ENCODE data around the gene PRKAA1. TPM values are rescaled to one million over a fixed set of nuclear protein-coding genes. Genes with fewer than 3 reads are reported as not detected.
"Not testable (repeated sequence)": the region's sequence is repeated elsewhere in the genome, so short reads cannot be mapped to it uniquely, and the experiment has no call there.

The PRKAA1 gene
- total RNA-seq, 2 donors from 2014 or later: 43.0 to 52.5 TPM

DNA sequence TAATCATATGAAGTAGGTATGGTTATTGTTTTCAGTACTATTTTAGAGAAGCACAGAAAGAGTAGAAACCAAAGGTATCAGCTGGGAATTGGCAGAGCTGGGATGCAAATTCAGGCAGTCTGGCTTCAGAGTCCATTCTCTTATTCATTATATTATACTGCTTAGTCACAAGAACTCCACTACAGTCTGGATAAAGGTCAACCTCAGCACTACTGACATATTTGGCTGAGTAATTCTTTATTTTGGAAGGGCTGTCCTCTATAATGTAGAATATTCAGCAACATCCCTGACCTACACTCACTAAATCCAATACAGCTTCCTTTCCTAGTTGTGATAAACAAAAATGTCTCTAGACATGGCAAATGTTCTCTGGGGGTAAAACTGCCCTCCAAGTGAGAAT is 80.9 kb downstream of the PRKAA1 start:
- no peak for DNase-seq (ENCODE audit: low spot score)
- Histone ChIP-seq H3K4me1 (no peaks in the 10 kb centered on the region), H3K4me3 (no peak overlapping the region), H3K27ac (no peak overlapping the region), H3K27me3 (no peaks in the 10 kb centered on the region), H3K36me3 (peaks cover 8% of the 10 kb centered on the region), H3K9me3 (peaks cover 0 to 7% of the 10 kb centered on the region in 2 donors)
- TF ChIP-seq, protein P1, sequence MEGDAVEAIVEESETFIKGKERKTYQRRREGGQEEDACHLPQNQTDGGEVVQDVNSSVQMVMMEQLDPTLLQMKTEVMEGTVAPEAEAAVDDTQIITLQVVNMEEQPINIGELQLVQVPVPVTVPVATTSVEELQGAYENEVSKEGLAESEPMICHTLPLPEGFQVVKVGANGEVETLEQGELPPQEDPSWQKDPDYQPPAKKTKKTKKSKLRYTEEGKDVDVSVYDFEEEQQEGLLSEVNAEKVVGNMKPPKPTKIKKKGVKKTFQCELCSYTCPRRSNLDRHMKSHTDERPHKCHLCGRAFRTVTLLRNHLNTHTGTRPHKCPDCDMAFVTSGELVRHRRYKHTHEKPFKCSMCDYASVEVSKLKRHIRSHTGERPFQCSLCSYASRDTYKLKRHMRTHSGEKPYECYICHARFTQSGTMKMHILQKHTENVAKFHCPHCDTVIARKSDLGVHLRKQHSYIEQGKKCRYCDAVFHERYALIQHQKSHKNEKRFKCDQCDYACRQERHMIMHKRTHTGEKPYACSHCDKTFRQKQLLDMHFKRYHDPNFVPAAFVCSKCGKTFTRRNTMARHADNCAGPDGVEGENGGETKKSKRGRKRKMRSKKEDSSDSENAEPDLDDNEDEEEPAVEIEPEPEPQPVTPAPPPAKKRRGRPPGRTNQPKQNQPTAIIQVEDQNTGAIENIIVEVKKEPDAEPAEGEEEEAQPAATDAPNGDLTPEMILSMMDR (IDR thresholded peaks at IDR 0.05): no peak

DNA sequence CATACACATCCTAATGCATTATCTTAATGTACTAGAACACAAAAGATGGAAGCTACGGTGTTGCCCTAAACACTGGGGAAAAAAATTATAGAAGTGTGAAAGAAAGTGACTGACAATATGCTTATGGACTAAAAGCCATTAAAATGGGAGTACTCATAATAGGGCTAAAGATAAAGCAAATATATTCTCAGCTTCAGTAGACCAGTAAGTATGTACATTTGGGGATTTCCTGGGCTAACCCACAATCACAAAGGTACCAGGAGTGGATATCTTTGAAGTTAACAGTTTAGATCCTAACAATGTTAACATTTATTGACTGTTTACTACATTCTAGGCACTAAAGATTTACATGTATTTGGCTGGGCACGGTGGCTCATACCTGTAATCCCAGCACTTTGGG is 81.6 kb downstream of the PRKAA1 start:
- Histone ChIP-seq H3K4me1 (no peaks in the 10 kb centered on the region), H3K27me3 (no peaks in the 10 kb centered on the region), H3K36me3 (peaks cover 8% of the 10 kb centered on the region), H3K9me3 (no peaks in the 10 kb centered on the region), H3K27ac (no peak overlapping the region), H3K4me3 (no peak overlapping the region)
- TF ChIP-seq, protein P1 (IDR thresholded peaks at IDR 0.05): no peak
- no peak for DNase-seq (ENCODE audit: low spot score)

DNA sequence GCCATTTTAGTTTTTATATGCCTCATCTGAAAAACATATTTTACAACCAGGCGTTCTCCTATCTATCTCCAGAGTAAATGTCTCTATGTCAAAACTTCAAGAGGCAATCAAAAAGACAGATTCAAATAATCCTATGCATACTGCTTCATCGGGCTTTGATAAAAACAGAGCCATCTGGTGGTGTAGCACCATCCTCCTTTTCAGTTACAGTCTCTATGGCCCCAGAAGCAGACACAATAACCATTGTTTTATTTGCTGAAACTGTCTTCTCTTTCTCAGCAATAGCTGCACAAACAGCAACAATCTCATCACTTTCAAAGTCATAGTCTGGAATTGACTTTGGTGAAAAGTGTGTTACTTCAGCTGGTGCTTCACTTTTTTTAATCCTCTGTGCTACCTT is 82.2 kb downstream of the PRKAA1 start:
- no peak overlapping the region for H3K4me3 ChIP-seq
- no peaks in the 10 kb centered on the region for H3K9me3 ChIP-seq
- H3K4me1 ChIP-seq: no peaks in the 10 kb centered on the region
- no peak overlapping the region for H3K27ac ChIP-seq
- H3K27me3 ChIP-seq: no peaks in the 10 kb centered on the region
- peaks cover 6% of the 10 kb centered on the region for H3K36me3 ChIP-seq
- no peak for DNase-seq (ENCODE audit: low spot score)
- TF ChIP-seq, protein P1 (IDR thresholded peaks at IDR 0.05): peak in 1 of 2 donors; percentile 15

DNA sequence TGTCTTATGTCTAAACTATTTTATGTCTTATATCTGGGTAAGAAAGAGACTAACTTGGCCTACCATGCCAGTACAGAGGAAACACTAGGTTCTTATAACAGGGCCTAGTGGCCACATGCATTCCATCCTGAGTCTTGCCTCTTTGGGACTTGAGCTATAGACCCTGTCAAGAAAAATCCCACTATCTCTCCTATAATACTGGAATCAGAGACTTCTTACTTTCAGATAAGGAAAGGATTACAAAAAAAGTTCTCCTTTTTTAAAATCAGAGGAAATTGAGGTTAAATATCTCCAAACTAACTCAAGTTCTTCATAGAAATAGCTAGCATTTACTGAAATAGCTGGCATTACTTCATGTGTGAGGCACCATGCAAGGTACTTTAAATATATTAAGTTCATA is 84.2 kb downstream of the PRKAA1 start:
- no peaks in the 10 kb centered on the region for H3K4me1 ChIP-seq
- H3K27me3 ChIP-seq: no peaks in the 10 kb centered on the region
- no peak overlapping the region for H3K27ac ChIP-seq
- H3K4me3 ChIP-seq: no peak overlapping the region
- H3K36me3 ChIP-seq: peaks cover under 1% of the 10 kb centered on the region
- TF ChIP-seq, protein P1 (IDR thresholded peaks at IDR 0.05): no peak
- H3K9me3 ChIP-seq: no peaks in the 10 kb centered on the region
- no peak for DNase-seq (ENCODE audit: low spot score)

DNA sequence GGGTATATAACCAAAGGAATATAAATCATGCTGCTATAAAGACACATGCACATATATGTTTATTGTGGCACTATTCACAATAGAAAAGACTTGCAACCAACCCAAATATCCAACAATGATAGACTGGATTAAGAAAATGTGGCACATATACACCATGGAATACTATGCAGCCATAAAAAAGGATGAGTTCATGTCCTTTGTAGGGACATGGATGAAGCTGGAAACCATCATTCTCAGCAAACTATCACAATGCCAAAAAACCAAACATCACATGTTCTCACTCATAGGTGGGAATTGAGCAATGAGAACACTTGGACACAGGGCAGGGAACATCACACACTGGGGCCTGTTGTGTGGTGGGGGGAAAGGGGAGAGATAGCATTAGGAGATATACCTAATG is 87.6 kb downstream of the PRKAA1 start:
- H3K27me3 ChIP-seq; H3K4me3 ChIP-seq; H3K4me1 ChIP-seq; H3K36me3 ChIP-seq; H3K9me3 ChIP-seq; H3K27ac ChIP-seq; DNase-seq (ENCODE audit: low spot score): not testable (repeated sequence)

Other genes starting within 250 kb of the PRKAA1 start
- 10 to 100 TPM in 1 of 2 donors, 1 to 10 TPM in 1; 7.3 to 22.0 TPM for gene PTGER4, start 118.5 kb downstream of the PRKAA1 start, total RNA-seq
- 10 to 100 TPM; 10.2 to 16.7 TPM for gene TTC33, start 42.4 kb downstream of the PRKAA1 start, total RNA-seq
- gene RPL37, start 36.8 kb upstream of the PRKAA1 start, total RNA-seq: 10 to 100 TPM; 51.2 to 95.3 TPM
- gene CARD6, start 43.0 kb upstream of the PRKAA1 start, total RNA-seq: 10 to 100 TPM in 1 of 2 donors, 1 to 10 TPM in 1; 8.0 to 10.8 TPM
- gene C7, start 111.1 kb upstream of the PRKAA1 start, total RNA-seq: 100 to 1,000 TPM; 176 to 687 TPM